Activated CD4-positive, alpha-beta T cell treated with anti-CD3 and anti-CD28 coated beads, Interleukin-2, amount 50 U/mL, for 16 hours (primary cell): Measurements from ENCODE around the gene KIF1A.
"Not testable (repeated sequence)": the region's sequence is repeated elsewhere in the genome, so short reads cannot be mapped to it uniquely, and the experiment has no call there.

ENCODE experiments used
- DNase-seq: peaks from one replicate; pipeline ENCODE4 v3.0.0-alpha.2; 2020

Gene KIF1A

DNA sequence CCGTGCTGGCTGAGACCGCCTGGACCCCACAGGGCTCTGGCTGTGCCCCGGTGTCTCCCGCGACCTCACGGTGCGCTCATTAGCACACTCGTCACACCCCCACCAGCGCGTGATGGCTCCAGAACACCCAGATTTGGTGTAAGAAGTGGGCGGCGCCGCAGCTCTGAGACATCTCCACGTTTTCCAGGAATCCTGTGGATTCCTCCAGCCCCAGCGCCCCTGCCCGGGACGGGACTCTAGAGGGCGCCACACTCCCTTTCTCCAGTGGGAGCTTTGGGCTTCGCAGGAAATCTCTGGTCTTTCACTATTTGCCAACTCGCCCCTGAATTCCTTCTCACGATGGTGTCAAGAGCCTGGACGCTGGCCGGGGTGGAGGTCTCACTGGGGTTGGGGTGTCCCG lies 144.7 kb downstream of the KIF1A start:
- DNase-seq: not testable (repeated sequence)

DNA sequence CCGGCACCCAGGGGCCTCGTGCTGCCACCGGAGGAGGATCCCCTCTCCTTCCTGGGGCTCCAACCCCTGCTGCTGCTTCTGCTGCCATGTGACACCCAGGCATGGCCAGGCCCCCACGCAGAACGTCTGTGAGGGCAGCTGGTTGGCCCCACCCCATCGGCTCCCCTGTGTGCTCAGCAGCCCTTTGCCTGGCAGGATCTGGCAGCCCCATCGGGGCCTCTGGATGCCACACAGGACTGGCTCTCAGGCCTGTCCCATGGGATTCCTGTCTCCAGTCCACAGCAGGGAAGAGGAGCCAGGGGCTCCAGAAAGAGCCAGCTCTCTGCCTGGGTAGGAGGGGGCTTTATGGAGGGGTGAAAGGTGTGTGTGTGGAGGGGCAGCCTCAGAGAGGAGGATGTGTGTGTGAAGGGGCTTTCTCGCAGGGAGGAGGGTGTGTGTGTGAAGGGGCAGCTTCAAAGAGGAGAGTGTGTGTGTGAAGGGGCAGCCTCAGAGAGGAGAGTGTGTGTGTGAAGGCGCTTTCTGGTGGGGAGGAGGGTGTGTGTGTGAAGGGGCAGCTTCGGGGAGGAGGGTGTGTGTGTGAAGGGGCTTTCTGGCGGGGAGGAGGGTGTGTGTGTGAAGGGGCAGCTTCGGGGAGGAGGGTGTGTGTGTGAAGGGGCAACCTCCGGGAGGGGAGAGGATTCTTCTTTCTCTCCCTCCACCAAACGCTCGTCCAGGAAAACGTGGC lies 145.4 kb downstream of the KIF1A start:
- not testable (repeated sequence) for DNase-seq

DNA sequence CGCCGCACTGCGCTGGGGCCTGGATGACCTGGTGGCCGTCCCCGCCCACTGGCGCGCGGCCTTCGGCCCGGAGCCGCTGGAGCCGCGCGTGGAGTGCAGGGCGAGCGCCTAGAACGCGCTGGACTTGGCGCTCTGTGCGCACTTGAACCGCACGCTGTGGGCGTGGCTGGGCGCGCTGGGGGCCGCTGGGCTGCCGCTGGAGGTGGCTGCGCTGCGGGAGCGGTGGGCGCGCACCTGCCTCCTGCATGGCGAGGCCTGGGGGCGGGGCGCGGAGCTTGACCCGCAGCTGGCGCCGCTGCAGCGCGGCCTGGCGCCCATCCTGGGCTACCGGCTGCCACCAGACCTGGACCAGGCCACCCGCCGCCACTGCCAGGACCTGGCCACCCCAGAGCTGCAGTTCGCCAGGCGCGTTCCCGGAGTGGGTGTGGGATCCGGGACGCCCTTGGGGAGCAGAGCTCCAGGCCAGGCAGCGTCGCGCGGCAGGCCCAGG lies 147.3 kb downstream of the KIF1A start:
- DNase-seq: no peak

DNA sequence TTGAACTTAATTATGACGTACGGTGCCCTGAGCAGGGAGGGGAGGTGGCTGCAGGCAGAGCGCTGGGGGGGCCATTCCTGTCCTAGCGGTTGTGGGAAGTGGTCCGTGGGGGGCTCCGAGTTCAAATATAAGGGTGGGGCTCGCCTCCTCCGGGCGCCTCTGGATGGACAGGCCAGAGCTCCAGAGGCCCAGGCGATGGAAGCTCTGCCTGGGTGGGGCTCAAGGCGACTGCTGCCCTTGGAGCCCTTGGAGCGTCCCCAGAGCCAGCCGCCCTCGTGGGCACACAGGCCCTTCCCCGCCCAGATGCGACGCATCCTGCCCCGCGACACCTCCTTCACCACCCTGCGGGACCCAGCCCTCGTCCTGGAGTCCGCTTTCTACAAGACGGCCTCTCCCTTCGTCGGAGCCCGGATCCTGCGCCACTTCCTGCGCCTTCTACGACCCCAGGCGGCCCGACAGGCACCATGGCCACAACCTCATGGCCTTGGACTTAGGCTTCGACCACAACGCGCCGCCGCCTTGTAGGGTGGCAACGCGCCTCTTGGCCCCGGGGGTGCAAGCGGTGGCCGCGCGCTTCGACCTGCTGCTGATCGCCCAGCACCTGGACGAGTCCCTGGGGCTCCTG lies 147.8 kb downstream of the KIF1A start:
- no peak for DNase-seq

DNA sequence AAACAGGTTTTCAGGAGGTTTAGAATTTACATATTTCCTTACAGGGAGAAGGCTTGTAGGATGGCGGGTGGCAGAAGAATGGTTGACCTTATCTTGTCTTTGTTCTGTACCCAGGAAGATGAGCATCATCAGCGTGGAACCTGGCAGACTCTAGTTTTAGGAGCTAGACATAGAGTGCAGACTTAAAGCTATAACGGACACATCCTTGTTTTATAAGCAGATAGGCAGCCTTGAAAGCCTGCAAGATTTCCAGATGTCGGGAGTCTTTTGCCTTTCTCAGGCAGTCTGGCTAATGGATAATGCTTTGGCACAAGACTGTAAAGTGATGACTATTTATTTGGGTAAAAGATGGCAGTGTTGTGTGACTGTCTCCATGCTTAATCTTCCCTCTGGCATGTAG lies 149.1 kb downstream of the KIF1A start:
- DNase-seq: no peak

DNA sequence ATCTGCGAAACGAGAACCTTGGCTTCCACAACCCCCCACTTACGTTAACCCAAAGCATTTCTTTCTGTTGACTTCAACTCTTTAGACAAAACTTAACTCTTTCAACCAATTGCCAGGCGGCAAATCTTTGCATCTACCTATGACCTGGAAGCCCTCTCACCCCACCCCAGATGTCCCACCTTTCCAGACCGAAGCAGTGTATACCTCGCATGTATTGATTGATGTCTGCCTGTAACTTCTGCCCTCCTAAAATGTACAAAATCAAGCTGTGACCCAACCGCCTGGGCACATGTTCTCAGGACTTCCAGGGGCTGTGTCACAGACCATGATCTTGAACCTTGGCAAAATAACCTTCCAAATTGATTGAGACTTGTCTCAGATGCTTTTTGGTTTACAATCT lies 149.6 kb downstream of the KIF1A start:
- no peak for DNase-seq

DNA sequence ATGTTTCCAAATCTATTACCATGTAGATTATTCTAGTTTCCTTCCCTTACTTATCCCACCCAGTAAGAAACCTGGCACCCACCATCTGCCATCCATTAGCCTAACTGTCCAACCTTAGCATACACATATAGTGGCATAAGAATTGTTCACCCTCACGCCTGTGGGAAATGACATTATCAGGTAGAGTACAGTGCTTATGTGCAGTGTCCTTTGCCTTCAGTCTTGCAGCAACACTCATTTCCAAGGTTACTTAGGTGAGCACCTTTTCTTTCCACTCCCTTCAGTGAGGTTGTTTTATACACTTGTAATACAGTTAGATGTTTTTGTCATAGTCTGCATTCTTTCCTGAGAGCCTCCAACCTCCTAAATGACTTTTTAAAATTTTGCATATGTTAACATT lies 155.4 kb downstream of the KIF1A start:
- DNase-seq: no peak
